Tibial nerve (tissue), 4 donors: ENCODE data around the gene MKKS.

Source experiments
- EP300 ChIP-seq, 2 donors: sonication (generic); formaldehyde crosslinking; IDR thresholded peaks; one replicate each; pipeline ENCODE4 v1.6.1; 2017; ENCODE audit warnings: antibody characterized with exemption in 2 of 2, mild to moderate bottlenecking in 1 of 2
- POLR2A ChIP-seq, 2 donors: fragments of 450-650 bp; IDR thresholded peaks; one replicate each; pipeline ENCODE4 v1.6.1; 2017; ENCODE audit warnings: antibody characterized with exemption in 2 of 2, mild to moderate bottlenecking in 2 of 2, moderate library complexity in 2 of 2
- TF ChIP-seq, protein P1 (sequence below), 5 experiments: fragments of 200-600 bp in 3 of 5; fragments of 450-650 bp in 2 of 5; sonication (generic) in 3 of 5; IDR thresholded peaks; one replicate each; pipeline ENCODE4 v1.5.1; 2016 to 2019; ENCODE audit warnings: antibody characterized with exemption in 5 of 5, mild to moderate bottlenecking in 3 of 5, moderate library complexity in 2 of 5

DNA sequence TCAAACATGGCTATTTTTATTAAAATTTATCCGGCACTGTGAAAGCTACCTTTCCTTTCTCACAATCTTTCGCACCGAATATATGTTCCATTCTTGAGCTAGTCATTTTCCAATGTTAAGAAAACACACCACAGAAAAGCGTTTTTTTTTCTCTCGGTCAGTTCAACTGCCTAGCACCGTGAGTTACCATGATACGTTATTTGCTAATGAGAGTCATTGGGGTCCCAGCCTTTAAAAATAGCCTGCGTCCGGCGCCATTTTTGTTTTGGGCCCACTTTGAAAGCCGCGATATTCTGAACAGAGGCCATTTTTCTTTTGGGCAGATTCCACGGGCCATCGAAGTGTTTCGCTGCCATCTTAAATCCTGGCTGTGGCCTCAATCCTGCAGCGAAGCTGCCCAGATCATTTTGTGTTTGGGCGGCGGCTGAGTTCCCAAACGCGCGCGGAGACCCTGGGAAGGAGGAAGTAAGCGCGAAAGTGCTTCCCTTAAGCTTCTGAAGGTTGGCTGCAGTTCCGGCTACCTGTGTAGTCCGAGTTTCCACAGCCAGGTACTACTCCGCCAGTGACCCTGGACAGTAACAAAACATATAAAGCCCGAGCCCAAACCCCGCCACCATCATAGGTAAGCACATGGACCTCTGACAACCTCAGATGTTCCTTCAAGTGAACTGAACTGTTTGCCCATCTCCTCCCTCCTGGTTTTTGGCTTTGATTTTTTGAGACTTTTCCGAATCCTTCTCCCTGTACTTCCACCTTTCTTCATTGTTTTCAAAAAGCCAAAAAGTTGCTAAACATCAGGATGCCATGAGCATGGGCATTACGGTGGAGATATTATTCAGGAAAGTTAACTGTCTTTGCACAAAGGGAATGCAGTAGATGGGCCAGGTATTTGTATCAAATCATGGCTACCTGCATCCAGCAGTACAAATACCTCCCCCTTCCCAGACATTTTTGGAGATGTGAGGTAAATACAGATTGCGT is 1.1 kb upstream of the MKKS start, which contains the start of gene SLX4IP:
- TF ChIP-seq, protein P1, sequence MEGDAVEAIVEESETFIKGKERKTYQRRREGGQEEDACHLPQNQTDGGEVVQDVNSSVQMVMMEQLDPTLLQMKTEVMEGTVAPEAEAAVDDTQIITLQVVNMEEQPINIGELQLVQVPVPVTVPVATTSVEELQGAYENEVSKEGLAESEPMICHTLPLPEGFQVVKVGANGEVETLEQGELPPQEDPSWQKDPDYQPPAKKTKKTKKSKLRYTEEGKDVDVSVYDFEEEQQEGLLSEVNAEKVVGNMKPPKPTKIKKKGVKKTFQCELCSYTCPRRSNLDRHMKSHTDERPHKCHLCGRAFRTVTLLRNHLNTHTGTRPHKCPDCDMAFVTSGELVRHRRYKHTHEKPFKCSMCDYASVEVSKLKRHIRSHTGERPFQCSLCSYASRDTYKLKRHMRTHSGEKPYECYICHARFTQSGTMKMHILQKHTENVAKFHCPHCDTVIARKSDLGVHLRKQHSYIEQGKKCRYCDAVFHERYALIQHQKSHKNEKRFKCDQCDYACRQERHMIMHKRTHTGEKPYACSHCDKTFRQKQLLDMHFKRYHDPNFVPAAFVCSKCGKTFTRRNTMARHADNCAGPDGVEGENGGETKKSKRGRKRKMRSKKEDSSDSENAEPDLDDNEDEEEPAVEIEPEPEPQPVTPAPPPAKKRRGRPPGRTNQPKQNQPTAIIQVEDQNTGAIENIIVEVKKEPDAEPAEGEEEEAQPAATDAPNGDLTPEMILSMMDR (IDR thresholded peaks at IDR 0.05) = no peak
- no peak for TF ChIP-seq POLR2A (IDR thresholded peaks at IDR 0.05)
- peak in 1 of 2 donors; percentile 21 for TF ChIP-seq EP300 (IDR thresholded peaks at IDR 0.05)
